Renal cortical epithelial cell (primary cell): ENCODE data around the gene AADACL4. TPM values are rescaled to one million over a fixed set of nuclear protein-coding genes. Genes with fewer than 3 reads are reported as not detected.
"Not testable (repeated sequence)": the region's sequence is repeated elsewhere in the genome, so short reads cannot be mapped to it uniquely, and the experiment has no call there.

ENCODE experiments used
- DNase-seq: peaks from one replicate; pipeline ENCODE4 v3.0.0-alpha.2; 2011; ENCODE audit warnings: low read depth
- total RNA-seq: library from RNA; depleted of rRNA; stranded (reverse); fragments of >200 nt; gene quantifications from 2 replicates; pipeline ENCODE4 v1.2.3, GENCODE V29; 2014

The AADACL4 gene
- total RNA-seq, 1 donor from 2014 or later = not detected

GRCh38 chr1:12658531-12659453, 14.9 kb downstream of the AADACL4 start:
- peak; percentile 66 for DNase-seq

GRCh38 chr1:12661606-12662219, 17.8 kb downstream of the AADACL4 start:
- no peak for DNase-seq

- no peak for DNase-seq
Measured at GRCh38 chr1:12662556-12662955, 18.7 kb downstream of the AADACL4 start.

GRCh38 chr1:12665511-12665910, 21.6 kb downstream of the AADACL4 start:
- DNase-seq = no peak

- no peak for DNase-seq
Measured at GRCh38 chr1:12666141-12666735, 22.4 kb downstream of the AADACL4 start.

- DNase-seq = no peak
Measured at GRCh38 chr1:12669529-12670068, 25.7 kb downstream of the AADACL4 start.

- no peak for DNase-seq
Measured at GRCh38 chr1:12674358-12674757, 30.5 kb downstream of the AADACL4 start.

- DNase-seq = not testable (repeated sequence)
Measured at GRCh38 chr1:12676122-12676521, 32.2 kb downstream of the AADACL4 start.

GRCh38 chr1:12677565-12677964, 33.7 kb downstream of the AADACL4 start:
- no peak for DNase-seq

- no peak for DNase-seq
Measured at GRCh38 chr1:12678350-12678749, 34.5 kb downstream of the AADACL4 start.

GRCh38 chr1:12678820-12679219, 34.9 kb downstream of the AADACL4 start:
- DNase-seq = no peak

GRCh38 chr1:12690156-12690555, 46.3 kb downstream of the AADACL4 start:
- DNase-seq = no peak

- no peak for DNase-seq
Measured at GRCh38 chr1:12692967-12693782, 49.3 kb downstream of the AADACL4 start.

GRCh38 chr1:12696658-12697057, 52.8 kb downstream of the AADACL4 start:
- DNase-seq = no peak

GRCh38 chr1:12697397-12697796, 53.5 kb downstream of the AADACL4 start:
- DNase-seq = no peak

GRCh38 chr1:12703821-12704451, 60.1 kb downstream of the AADACL4 start:
- DNase-seq = no peak

- no peak for DNase-seq
Measured at GRCh38 chr1:12706061-12706460, 62.2 kb downstream of the AADACL4 start.

GRCh38 chr1:12708396-12709090, 64.7 kb downstream of the AADACL4 start:
- no peak for DNase-seq

- DNase-seq = no peak
Measured at GRCh38 chr1:12709091-12709491, 65.2 kb downstream of the AADACL4 start.

GRCh38 chr1:12709696-12710095, 65.8 kb downstream of the AADACL4 start:
- DNase-seq = no peak
